GM23338 (cell line): ENCODE data around the gene OGA.

ENCODE experiments used
- CTCF ChIP-seq, 2 experiments: fragments of 200-600 bp in 1 of 2; sonication (generic) in 1 of 2; conservative IDR thresholded peaks; 2 replicates each; pipeline versions ENCODE4 v1.5.1 to v1.6.1; 2016 to 2017; ENCODE audit warnings: antibody characterized with exemption in 2 of 2, low read depth in 2 of 2, mild to moderate bottlenecking in 2 of 2, moderate library complexity in 1 of 2
- EZH2 ChIP-seq: fragments of 200-600 bp; sonication (generic); IDR thresholded peaks from one replicate; pipeline ENCODE4 v1.8.0; 2017; ENCODE audit warnings: antibody characterized with exemption, mild to moderate bottlenecking, low read depth; ENCODE audit not compliant: unreplicated experiment
- NANOG ChIP-seq: IDR thresholded peaks from 2 replicates; pipeline ENCODE4 v1.6.1; 2016; ENCODE audit warnings: antibody characterized with exemption, borderline replicate concordance
- POLR2AphosphoS5 ChIP-seq: IDR thresholded peaks from 2 replicates; pipeline ENCODE4 v1.6.1; 2016; ENCODE audit warnings: antibody characterized with exemption, low read depth
- ZNF114 ChIP-seq: fragments of 250-450 bp; sonication (Bioruptor Pico); IDR thresholded peaks from 2 replicates; pipeline ENCODE4 v1.5.0; 2020; ENCODE audit warnings: mild to moderate bottlenecking, moderate library complexity

GRCh38 chr10:101783736-101784118 is 34.5 kb downstream of the OGA start:
- TF ChIP-seq NANOG (no peak), CTCF (conservative IDR thresholded peaks at IDR 0.05; ENCODE audit: low read depth in 2 of 2) (no peak), ZNF114 (no peak), POLR2AphosphoS5 (no peak), EZH2 (no peak)
